ENCODE results near the gene KCNK15.

KCNK15 gene

GRCh38 chr20:44790638-44791393 is 45.2 kb downstream of the KCNK15 start:
- no peaks in the 10 kb centered on the region for H3K36me3 ChIP-seq (ENCODE audit: insufficient read depth)
- H2AFZ ChIP-seq (ENCODE audit: low read depth) = no peak overlapping the region
- H3K79me2 ChIP-seq (ENCODE audit: insufficient read depth, low read depth) = no peaks in the 10 kb centered on the region
- no peaks in the 10 kb centered on the region for H4K20me1 ChIP-seq (ENCODE audit: insufficient read depth)
- H3K4me1 ChIP-seq (ENCODE audit: low read depth, poor library complexity, severe bottlenecking) = no peaks in the 10 kb centered on the region
- H3K27me3 ChIP-seq (ENCODE audit: insufficient read depth, low read depth) = no peaks in the 10 kb centered on the region; the same call in 1 of the 2 replicates
- H3K4me3 ChIP-seq (IDR thresholded peaks at IDR 0.05; ENCODE audit: insufficient read depth, low read depth, low read length) = no peak overlapping the region
- no peak overlapping the region for H3K4me2 ChIP-seq
- no peak for TF ChIP-seq CTCF (conservative IDR thresholded peaks at IDR 0.05; ENCODE audit: low read depth, low read length)
- H3K9ac ChIP-seq = no peak overlapping the region
- H3K27ac ChIP-seq = no peak overlapping the region

GRCh38 chr20:44792796-44793195 is 47.1 kb downstream of the KCNK15 start:
- TF ChIP-seq CTCF (conservative IDR thresholded peaks at IDR 0.05; ENCODE audit: low read depth, low read length) = no peak

GRCh38 chr20:44795836-44796235 is 50.2 kb downstream of the KCNK15 start:
- Histone ChIP-seq H3K4me1 (ENCODE audit: low read depth, poor library complexity, severe bottlenecking) (no peaks in the 10 kb centered on the region), H3K4me3 (IDR thresholded peaks at IDR 0.05; ENCODE audit: insufficient read depth, low read depth, low read length) (no peak overlapping the region), H3K27me3 (ENCODE audit: insufficient read depth, low read depth) (no peaks in the 10 kb centered on the region), H3K9ac (no peak overlapping the region), H2AFZ (ENCODE audit: low read depth) (no peak overlapping the region), H3K27ac (no peak overlapping the region), H3K36me3 (ENCODE audit: insufficient read depth) (no peaks in the 10 kb centered on the region), H3K4me2 (no peak overlapping the region), H4K20me1 (ENCODE audit: insufficient read depth) (no peaks in the 10 kb centered on the region), H3K79me2 (ENCODE audit: insufficient read depth, low read depth) (no peaks in the 10 kb centered on the region)
- TF ChIP-seq CTCF (conservative IDR thresholded peaks at IDR 0.05; ENCODE audit: low read depth, low read length) = no peak

More at GRCh38 chr20:44792796-44793195, 47.1 kb downstream of the KCNK15 start:
- Histone ChIP-seq H3K4me1 (ENCODE audit: low read depth, poor library complexity, severe bottlenecking) (no peaks in the 10 kb centered on the region), H3K27me3 (ENCODE audit: insufficient read depth, low read depth) (no peaks in the 10 kb centered on the region; the same call in 1 of the 2 replicates), H3K27ac (no peak overlapping the region), H3K9ac (no peak overlapping the region), H3K36me3 (ENCODE audit: insufficient read depth) (no peaks in the 10 kb centered on the region), H3K4me2 (no peak overlapping the region), H2AFZ (ENCODE audit: low read depth) (no peak overlapping the region), H3K4me3 (IDR thresholded peaks at IDR 0.05; ENCODE audit: insufficient read depth, low read depth, low read length) (no peak overlapping the region), H4K20me1 (ENCODE audit: insufficient read depth) (no peaks in the 10 kb centered on the region), H3K79me2 (ENCODE audit: insufficient read depth, low read depth) (no peaks in the 10 kb centered on the region)

- Histone ChIP-seq H3K36me3 (ENCODE audit: insufficient read depth) (no peaks in the 10 kb centered on the region), H3K27ac (no peak overlapping the region), H3K79me2 (ENCODE audit: insufficient read depth, low read depth) (no peaks in the 10 kb centered on the region), H2AFZ (ENCODE audit: low read depth) (no peak overlapping the region), H3K4me2 (no peak overlapping the region), H3K4me3 (IDR thresholded peaks at IDR 0.05; ENCODE audit: insufficient read depth, low read depth, low read length) (no peak overlapping the region), H3K9ac (no peak overlapping the region), H3K4me1 (ENCODE audit: low read depth, poor library complexity, severe bottlenecking) (no peaks in the 10 kb centered on the region), H3K27me3 (ENCODE audit: insufficient read depth, low read depth) (no peaks in the 10 kb centered on the region), H4K20me1 (ENCODE audit: insufficient read depth) (no peaks in the 10 kb centered on the region)
- no peak for TF ChIP-seq CTCF (conservative IDR thresholded peaks at IDR 0.05; ENCODE audit: low read depth, low read length)
These were observed 50.6 kb downstream of the KCNK15 start for GRCh38 chr20:44796311-44796710.

All from KMS-11 (cell line).